NT2/D1 (cell line): ENCODE measurements around the gene SLC26A5.

Experiments
- SUZ12 ChIP-seq: IDR thresholded peaks from 2 replicates; pipeline ENCODE4 v1.6.1; 2011; ENCODE audit not compliant: insufficient read length, insufficient read depth; ENCODE audit errors: extremely low read depth
- YY1 ChIP-seq: IDR thresholded peaks from 2 replicates; pipeline ENCODE4 v1.6.1; 2011; ENCODE audit not compliant: insufficient read length, insufficient read depth
- ZNF274 ChIP-seq: IDR thresholded peaks from 2 replicates; pipeline ENCODE4 v1.6.1; 2011; ENCODE audit warnings: mild to moderate bottlenecking, low read depth, low read length

GRCh38 chr7:103446049-103446520 lies at the start of gene SLC26A5:
- TF ChIP-seq ZNF274 (no peak), YY1 (no peak), SUZ12 (no peak)
